A673 (cell line): ENCODE results near the gene CFAP97D2.

Source experiments
- CTCF ChIP-seq: fragments of 300-800, 200-600 bp; sonication (generic); conservative IDR thresholded peaks from 2 replicates; pipeline ENCODE4 v1.5.1; 2017; ENCODE audit warnings: low read depth, mild to moderate bottlenecking, antibody characterized with exemption, low read length, moderate library complexity, mixed read lengths
- EZH2 ChIP-seq: fragments of 200-600 bp; sonication (generic); IDR thresholded peaks from 2 replicates; pipeline ENCODE4 v1.6.1; 2017; ENCODE audit warnings: borderline replicate concordance, low read depth, mild to moderate bottlenecking, mixed read lengths, antibody characterized with exemption, low read length; ENCODE audit not compliant: poor library complexity, severe bottlenecking

GRCh38 chr13:114229506-114229905 is 50.4 kb downstream of the CFAP97D2 start:
- TF ChIP-seq CTCF, result no peak
- no peak for TF ChIP-seq EZH2
